Panc1 (cell line): ENCODE data around the gene NOL4L.

Experiments
- POLR2AphosphoS5 ChIP-seq: IDR thresholded peaks from 2 replicates; pipeline ENCODE4 v1.6.1; 2012; ENCODE audit warnings: mild to moderate bottlenecking, low read depth, low read length, moderate library complexity
- REST ChIP-seq, 2 experiments: IDR thresholded peaks; 2 replicates each; pipeline ENCODE4 v1.6.1; 2011 to 2012; ENCODE audit warnings: low read depth in 2 of 2, control low read depth in 1 of 2, low read length in 1 of 2, mild to moderate bottlenecking in 1 of 2, moderate library complexity in 1 of 2; ENCODE audit not compliant: insufficient read depth in 1 of 2
- SIN3A ChIP-seq: IDR thresholded peaks from 2 replicates; pipeline ENCODE4 v1.6.1; 2012; ENCODE audit warnings: low read depth, mild to moderate bottlenecking, low read length, moderate library complexity, borderline replicate concordance; ENCODE audit not compliant: insufficient read depth
- TCF7L2 ChIP-seq: IDR thresholded peaks from 2 replicates; pipeline ENCODE4 v1.6.1; 2011; ENCODE audit warnings: mild to moderate bottlenecking, low read depth, low read length, inconsistent platforms
- TF ChIP-seq, protein P1 (sequence below): fragments of 450-650 bp; IDR thresholded peaks from 2 replicates; pipeline ENCODE4 v1.5.1; 2017; ENCODE audit warnings: mild to moderate bottlenecking

DNA sequence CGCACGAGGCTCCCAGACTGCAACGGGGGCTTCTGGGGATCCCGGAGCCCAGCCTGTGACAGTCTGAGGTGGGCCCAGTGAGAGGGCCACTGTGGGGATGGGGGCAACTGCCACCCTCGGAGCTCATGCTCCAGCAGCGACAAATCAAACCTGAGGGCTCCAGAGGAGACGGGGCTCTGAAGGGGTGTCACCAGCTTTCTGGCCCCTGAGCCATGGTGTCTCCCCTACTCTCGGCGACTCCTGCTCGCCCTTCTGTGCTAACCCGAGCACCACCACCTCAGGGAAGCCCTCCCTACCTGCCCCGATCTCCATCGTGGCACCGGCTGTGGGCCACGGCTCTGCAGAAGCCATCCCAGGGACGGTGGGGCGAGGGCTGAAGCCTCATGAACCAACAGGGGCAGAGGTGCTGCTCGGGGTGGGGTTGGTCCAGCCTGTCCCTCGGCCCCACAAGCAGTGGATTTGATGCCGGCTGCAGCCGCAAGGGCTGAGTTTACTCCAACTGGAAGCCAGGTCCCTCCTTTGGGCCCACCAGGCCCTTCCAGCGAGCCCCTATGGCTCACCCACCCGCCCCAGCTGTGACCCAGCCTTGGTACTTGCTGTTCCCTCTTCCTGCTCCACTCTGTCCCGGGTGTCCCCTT is 124.3 kb downstream of the NOL4L start:
- TF ChIP-seq, protein P1, sequence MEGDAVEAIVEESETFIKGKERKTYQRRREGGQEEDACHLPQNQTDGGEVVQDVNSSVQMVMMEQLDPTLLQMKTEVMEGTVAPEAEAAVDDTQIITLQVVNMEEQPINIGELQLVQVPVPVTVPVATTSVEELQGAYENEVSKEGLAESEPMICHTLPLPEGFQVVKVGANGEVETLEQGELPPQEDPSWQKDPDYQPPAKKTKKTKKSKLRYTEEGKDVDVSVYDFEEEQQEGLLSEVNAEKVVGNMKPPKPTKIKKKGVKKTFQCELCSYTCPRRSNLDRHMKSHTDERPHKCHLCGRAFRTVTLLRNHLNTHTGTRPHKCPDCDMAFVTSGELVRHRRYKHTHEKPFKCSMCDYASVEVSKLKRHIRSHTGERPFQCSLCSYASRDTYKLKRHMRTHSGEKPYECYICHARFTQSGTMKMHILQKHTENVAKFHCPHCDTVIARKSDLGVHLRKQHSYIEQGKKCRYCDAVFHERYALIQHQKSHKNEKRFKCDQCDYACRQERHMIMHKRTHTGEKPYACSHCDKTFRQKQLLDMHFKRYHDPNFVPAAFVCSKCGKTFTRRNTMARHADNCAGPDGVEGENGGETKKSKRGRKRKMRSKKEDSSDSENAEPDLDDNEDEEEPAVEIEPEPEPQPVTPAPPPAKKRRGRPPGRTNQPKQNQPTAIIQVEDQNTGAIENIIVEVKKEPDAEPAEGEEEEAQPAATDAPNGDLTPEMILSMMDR, result no peak
- TF ChIP-seq POLR2AphosphoS5, result no peak
- TF ChIP-seq REST (IDR thresholded peaks at IDR 0.05; ENCODE audit: insufficient read depth in 1 of 2, low read depth in 2 of 2, low read length in 1 of 2), result no peak
- TF ChIP-seq TCF7L2, result no peak
- no peak for TF ChIP-seq SIN3A
